Measurements from ENCODE around the gene ARID1A. TPM values are rescaled to one million over a fixed set of nuclear protein-coding genes. Genes with fewer than 3 reads are reported as not detected.

The ARID1A gene
- polyA plus RNA-seq, 2 of the 4 experiments (the other 2 are of a cell fraction) = 17.4 to 21.4 TPM

- Histone ChIP-seq H3K4me1 (peaks cover 32% of the 10 kb centered on the region), H3K4me3 (peak overlapping the region; percentile 68), H3K27ac (peak overlapping the region; percentile 84 to 100), H3K4me2 (peak overlapping the region; percentile 98), H3K9me3 (no peaks in the 10 kb centered on the region)
- peak; percentile 72 to 78 for DNase-seq (ENCODE audit: low read depth in 1 of 2, low spot score in 1 of 2)
- ChIA-PET POLR2A (interaction anchor here (0.8 to 3.8 kb wide), 10 partner anchors 11 to 317 kb away, joined by 3 to 28 read pairs (median 4); partner anchors contain the start of gene HMGN2), CTCF (interaction anchor here (0.6 to 6.2 kb wide), 57 partner anchors 8 to 289 kb away, joined by 3 to 215 read pairs (median 5); no protein-coding TSS in a partner anchor)
- peak; percentile 58 to 61 for ATAC-seq
- FAIRE-seq = no peak
- WGBS (ENCODE audit: missing lambda C conversion rate) = 4% methylated on average over 19 of the region's 19 CpGs
- TF ChIP-seq SMC3 (IDR thresholded peaks at IDR 0.05) (peak; percentile 93), FOSL2 (IDR thresholded peaks at IDR 0.05) (no peak), FOSL2 (CRISPR knock-in tag; IDR thresholded peaks at IDR 0.05) (no peak), CTCF (IDR thresholded peaks at IDR 0.05) (peak; percentile 87), CEBPB (IDR thresholded peaks at IDR 0.05) (0 out of 4 replicates have a peak, but pooled peaks of 1 of the 2 experiments have one; percentile 2), RAD21 (conservative IDR thresholded peaks at IDR 0.05 in 1 of 2, IDR thresholded peaks at IDR 0.05 in 1 of 2) (peak; percentile 95 to 96), MAX (IDR thresholded peaks at IDR 0.05) (peak; percentile 56; the same call in 1 of the 2 replicates)
Measured at GRCh38 chr1:26788836-26789611, 93.2 kb downstream of the ARID1A start.

GRCh38 chr1:26789612-26789865 lies 93.7 kb downstream of the ARID1A start:
- no peak for ATAC-seq
- Histone ChIP-seq H3K9me3 (no peaks in the 10 kb centered on the region), H3K4me3 (no peak overlapping the region), H3K4me2 (peak overlapping the region; percentile 98; the same call in 1 of the 3 replicates), H3K27ac (peak overlapping the region in 1 of 2 experiments; percentile 100; a peak in 2 of 6 replicates), H3K4me1 (peaks cover 27% of the 10 kb centered on the region)
- DNase-seq (ENCODE audit: low read depth in 1 of 2, low spot score in 1 of 2) = no peak
- ChIA-PET POLR2A (interaction anchor here (0.8 to 3.8 kb wide), 5 partner anchors 10 to 185 kb away, joined by 4 to 28 read pairs (median 5); no protein-coding TSS in a partner anchor), CTCF (interaction anchor here (0.6 to 6.2 kb wide), 28 partner anchors 8 to 289 kb away, joined by 3 to 215 read pairs (median 7); no protein-coding TSS in a partner anchor)
- 64% methylated on average over 3 of the region's 3 CpGs for WGBS (ENCODE audit: missing lambda C conversion rate)
- no peak for FAIRE-seq
- TF ChIP-seq ATOH8 (CRISPR knock-in tag; IDR thresholded peaks at IDR 0.05; ENCODE audit: low read depth) (no peak), PHF8 (IDR thresholded peaks at IDR 0.05; ENCODE audit: borderline replicate concordance, low read depth) (no peak), CEBPB (IDR thresholded peaks at IDR 0.05) (no peak)

GRCh38 chr1:26789931-26790330 lies 94.1 kb downstream of the ARID1A start:
- H3K4me1 ChIP-seq = peaks cover 24% of the 10 kb centered on the region
- TF ChIP-seq CHD4 (IDR thresholded peaks at IDR 0.05; ENCODE audit: borderline replicate concordance) = no peak
- no peak for TF ChIP-seq EHMT2 (IDR thresholded peaks at IDR 0.05; ENCODE audit: low read depth)
- no peak for TF ChIP-seq ATOH8 (CRISPR knock-in tag; IDR thresholded peaks at IDR 0.05; ENCODE audit: low read depth)
- TF ChIP-seq RNF2 (IDR thresholded peaks at IDR 0.05; ENCODE audit: borderline replicate concordance, low read depth) = no peak
- no peak for TF ChIP-seq HMGXB4 (CRISPR knock-in tag; IDR thresholded peaks at IDR 0.05; ENCODE audit: borderline replicate concordance)
- no peak for TF ChIP-seq CEBPB (IDR thresholded peaks at IDR 0.05)
- no peak for TF ChIP-seq ESRRA (IDR thresholded peaks at IDR 0.05; ENCODE audit: borderline replicate concordance, low read length)
- H3K9me3 ChIP-seq = no peaks in the 10 kb centered on the region
- WGBS (ENCODE audit: missing lambda C conversion rate) = 83% methylated on average over 4 of the region's 4 CpGs
- no peak overlapping the region for H3K27ac ChIP-seq
- ATAC-seq (no peak), DNase-seq (ENCODE audit: low read depth in 1 of 2, low spot score in 1 of 2) (no peak), FAIRE-seq (no peak)
- ChIA-PET POLR2A (interaction anchor here (0.8 to 2.9 kb wide), 2 partner anchors 75 to 97 kb away, joined by 4 to 28 read pairs; no protein-coding TSS in a partner anchor), CTCF (interaction anchor here (0.6 to 6.2 kb wide), 24 partner anchors 9 to 290 kb away, joined by 3 to 215 read pairs (median 7); no protein-coding TSS in a partner anchor)
- no peak overlapping the region for H3K4me3 ChIP-seq
- H3K4me2 ChIP-seq = no peak overlapping the region
